HepG2 (cell line): ENCODE data around the gene USP7. TPM values are rescaled to one million over a fixed set of nuclear protein-coding genes. Genes with fewer than 3 reads are reported as not detected.

ENCODE experiments used
- FOSL1 ChIP-seq: sonication (generic); formaldehyde crosslinking; IDR thresholded peaks from 2 replicates; pipeline ENCODE4 v1.9.0; 2021; ENCODE audit warnings: missing genetic modification reagents, borderline replicate concordance
- FOXJ3 ChIP-seq: sonication (generic); formaldehyde crosslinking; IDR thresholded peaks from 2 replicates; pipeline ENCODE4 v1.4.0; 2020; ENCODE audit warnings: missing genetic modification reagents, mild to moderate bottlenecking, borderline replicate concordance
- HDAC1 ChIP-seq: sonication (generic); formaldehyde crosslinking; IDR thresholded peaks from 2 replicates; pipeline ENCODE4 v1.5.1; 2020; ENCODE audit warnings: mild to moderate bottlenecking, missing genetic modification reagents
- NCOA1 ChIP-seq: sonication (generic); formaldehyde crosslinking; IDR thresholded peaks from 2 replicates; pipeline ENCODE4 v1.9.0; 2021; ENCODE audit warnings: missing genetic modification reagents
- NCOA5 ChIP-seq: sonication (generic); formaldehyde crosslinking; IDR thresholded peaks from 2 replicates; pipeline ENCODE4 v1.4.0; 2020; ENCODE audit warnings: missing genetic modification reagents
- NCOR1 ChIP-seq: fragments of 200-600 bp; sonication (generic); IDR thresholded peaks from 2 replicates; pipeline ENCODE4 v1.7.0; 2017; ENCODE audit warnings: antibody characterized with exemption, low read length, borderline replicate concordance
- NFIB ChIP-seq: sonication (generic); formaldehyde crosslinking; IDR thresholded peaks from 2 replicates; pipeline ENCODE4 v1.9.0; 2021; ENCODE audit warnings: missing genetic modification reagents, mild to moderate bottlenecking, borderline replicate concordance
- NKX3-1 ChIP-seq: sonication (generic); formaldehyde crosslinking; IDR thresholded peaks from 2 replicates; pipeline ENCODE4 v1.5.0; 2020; ENCODE audit warnings: missing genetic modification reagents
- SIN3A ChIP-seq: IDR thresholded peaks from 2 replicates; pipeline ENCODE4 v1.6.1; 2011; ENCODE audit warnings: low read depth, mild to moderate bottlenecking, control low read depth, low read length, borderline replicate concordance
- ZBTB3 ChIP-seq: sonication (generic); formaldehyde crosslinking; IDR thresholded peaks from 2 replicates; pipeline ENCODE4 v1.4.0; 2020; ENCODE audit warnings: low read depth, mild to moderate bottlenecking, moderate library complexity, missing genetic modification reagents, borderline replicate concordance
- ZC3H4 ChIP-seq: sonication (generic); formaldehyde crosslinking; IDR thresholded peaks from 2 replicates; pipeline ENCODE4 v1.4.0; 2020; ENCODE audit warnings: missing genetic modification reagents, borderline replicate concordance
- ZFP82 ChIP-seq: sonication (generic); formaldehyde crosslinking; IDR thresholded peaks from 2 replicates; pipeline ENCODE4 v1.5.1; 2020; ENCODE audit warnings: mild to moderate bottlenecking, missing genetic modification reagents, borderline replicate concordance
- ZMYM2 ChIP-seq: sonication (generic); formaldehyde crosslinking; IDR thresholded peaks from 2 replicates; pipeline ENCODE4 v1.8.0; 2022; ENCODE audit warnings: mild to moderate bottlenecking, missing genetic modification reagents
- ZNF12 ChIP-seq: sonication (generic); formaldehyde crosslinking; IDR thresholded peaks from 2 replicates; pipeline ENCODE4 v1.5.0; 2020; ENCODE audit warnings: missing genetic modification reagents
- ZNF335 ChIP-seq: sonication (generic); formaldehyde crosslinking; IDR thresholded peaks from 2 replicates; pipeline ENCODE4 v1.4.0; 2020; ENCODE audit warnings: missing genetic modification reagents
- ZNF431 ChIP-seq: sonication (generic); formaldehyde crosslinking; IDR thresholded peaks from 2 replicates; pipeline ENCODE4 v1.9.0; 2022; ENCODE audit warnings: missing genetic modification reagents, low read depth, mild to moderate bottlenecking, borderline replicate concordance
- ZNF558 ChIP-seq: sonication (generic); formaldehyde crosslinking; IDR thresholded peaks from 2 replicates; pipeline ENCODE4 v1.9.0; 2022; ENCODE audit warnings: mild to moderate bottlenecking, missing genetic modification reagents, borderline replicate concordance
- ZNF619 ChIP-seq: sonication (generic); formaldehyde crosslinking; IDR thresholded peaks from 2 replicates; pipeline ENCODE4 v1.4.0; 2020; ENCODE audit warnings: mild to moderate bottlenecking, missing genetic modification reagents
- ZNF749 ChIP-seq: sonication (generic); formaldehyde crosslinking; IDR thresholded peaks from 2 replicates; pipeline ENCODE4 v1.8.0; 2022; ENCODE audit warnings: mild to moderate bottlenecking, missing genetic modification reagents, moderate library complexity, borderline replicate concordance
- polyA plus RNA-seq, 8 experiments: library from polyadenylated mRNA; depleted of rRNA in 3 of 8; stranded (reverse) in 7 of 8; unstranded in 1 of 8; fragments of >200 nt; fragmentation: Illumina TruSeq in 4 of 8; extraction: Trizol in 4 of 8; gene quantifications; 2 replicates each; pipeline versions ENCODE4 v1.2.1 to v1.2.3, GENCODE V29; 2011 to 2016; ENCODE audit warnings: low read depth in 4 of 8, missing spikeins in 1 of 8, mixed read lengths in 1 of 8; ENCODE audit not compliant: insufficient read depth in 1 of 8
- total RNA-seq, 5 experiments: library from RNA; depleted of rRNA; stranded (reverse); fragments of >200 nt; fragmentation: Illumina TruSeq; extraction: Trizol; gene quantifications; 2 replicates each; pipeline ENCODE4 v1.2.3, GENCODE V29; 2016; ENCODE audit warnings: low read depth in 1 of 5
- TF ChIP-seq, protein P1 (sequence below): sonication (generic); formaldehyde crosslinking; IDR thresholded peaks from 2 replicates; pipeline ENCODE4 v1.4.0; 2020; ENCODE audit warnings: low read depth, mild to moderate bottlenecking, missing genetic modification reagents
- TF ChIP-seq, protein P2 (sequence below): sonication (generic); formaldehyde crosslinking; IDR thresholded peaks from 2 replicates; pipeline ENCODE4 v1.8.0; 2022; ENCODE audit warnings: mild to moderate bottlenecking, missing genetic modification reagents, moderate library complexity

The USP7 gene
- total and polyA plus RNA-seq, 2 of the 13 experiments (the other 11 are each of a cell fraction or from before 2014, with no cell fraction given), result 52.5 to 173 TPM

DNA sequence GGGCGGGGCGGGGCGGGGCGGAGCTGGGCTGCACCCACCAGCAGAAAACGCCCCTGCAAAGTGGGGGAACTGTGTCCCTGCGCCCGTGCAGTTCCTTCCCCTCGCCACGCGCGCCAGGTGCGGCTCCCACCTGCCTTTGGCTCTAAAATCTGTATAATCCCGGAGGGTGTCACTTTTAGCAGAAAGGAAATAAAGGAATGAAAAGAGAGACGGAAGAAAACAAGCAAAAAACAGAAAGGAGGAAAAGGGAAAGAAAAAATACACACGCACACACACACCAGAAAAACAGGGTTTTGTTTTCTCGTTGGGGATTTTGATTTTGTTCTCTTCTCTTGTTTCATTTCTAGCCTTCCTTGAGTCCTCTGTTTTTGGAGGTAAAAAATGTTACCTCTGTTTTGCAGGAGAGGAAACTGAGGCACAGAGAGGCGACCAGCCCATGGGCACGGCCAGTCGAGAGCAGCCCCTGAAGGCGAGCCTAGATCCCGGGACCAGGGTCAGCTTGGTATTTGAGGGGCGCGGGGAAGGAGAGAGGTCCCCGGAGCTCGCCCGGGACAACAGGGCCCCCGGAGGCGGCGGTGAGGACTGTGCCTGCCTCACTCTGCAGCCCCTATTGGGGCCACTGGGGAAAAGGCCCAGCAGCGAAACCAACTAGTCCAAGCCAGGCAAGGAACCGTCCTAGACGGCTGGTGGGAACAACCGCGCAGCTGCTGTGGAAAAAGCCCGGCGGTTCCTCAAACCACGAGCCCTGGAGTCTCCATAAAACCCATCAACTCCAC, 94.3 kb downstream of the USP7 start (continued):
- TF ChIP-seq ZNF431 (CRISPR knock-in tag) (no peak), SIN3A (0 out of 2 replicates have a peak, but pooled peaks have one; percentile 19), ZNF619 (CRISPR knock-in tag) (peak; percentile 8; the same call in 1 of the 2 replicates), NCOA5 (no peak), FOSL1 (no peak), NCOR1 (no peak), ZBTB3 (CRISPR knock-in tag) (peak; percentile 46; the same call in 1 of the 2 replicates), ZMYM2 (CRISPR knock-in tag) (no peak), FOXJ3 (CRISPR knock-in tag) (no peak; the same call in 1 of the 2 replicates), ZC3H4 (peak; percentile 21; the same call in 1 of the 2 replicates), ZNF749 (CRISPR knock-in tag) (no peak; the same call in 1 of the 2 replicates), ZNF335 (CRISPR knock-in tag) (peak; percentile 61; the same call in 1 of the 2 replicates), NFIB (no peak), ZFP82 (CRISPR knock-in tag) (no peak), HDAC1 (CRISPR knock-in tag) (peak; percentile 65), ZNF558 (0 out of 2 replicates have a peak, but pooled peaks have one; percentile 12), ZNF12 (CRISPR knock-in tag) (no peak), NKX3-1 (CRISPR knock-in tag) (no peak), NCOA1 (CRISPR knock-in tag) (peak; percentile 67; the same call in 1 of the 2 replicates)
- TF ChIP-seq, protein P1, sequence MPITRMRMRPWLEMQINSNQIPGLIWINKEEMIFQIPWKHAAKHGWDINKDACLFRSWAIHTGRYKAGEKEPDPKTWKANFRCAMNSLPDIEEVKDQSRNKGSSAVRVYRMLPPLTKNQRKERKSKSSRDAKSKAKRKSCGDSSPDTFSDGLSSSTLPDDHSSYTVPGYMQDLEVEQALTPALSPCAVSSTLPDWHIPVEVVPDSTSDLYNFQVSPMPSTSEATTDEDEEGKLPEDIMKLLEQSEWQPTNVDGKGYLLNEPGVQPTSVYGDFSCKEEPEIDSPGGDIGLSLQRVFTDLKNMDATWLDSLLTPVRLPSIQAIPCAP, result no peak
- TF ChIP-seq, protein P2, sequence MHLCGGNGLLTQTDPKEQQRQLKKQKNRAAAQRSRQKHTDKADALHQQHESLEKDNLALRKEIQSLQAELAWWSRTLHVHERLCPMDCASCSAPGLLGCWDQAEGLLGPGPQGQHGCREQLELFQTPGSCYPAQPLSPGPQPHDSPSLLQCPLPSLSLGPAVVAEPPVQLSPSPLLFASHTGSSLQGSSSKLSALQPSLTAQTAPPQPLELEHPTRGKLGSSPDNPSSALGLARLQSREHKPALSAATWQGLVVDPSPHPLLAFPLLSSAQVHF (CRISPR knock-in tag), result 0 out of 2 replicates have a peak, but pooled peaks have one; percentile 41
